Measurements from ENCODE around the gene RPTOR.

The RPTOR gene

DNA sequence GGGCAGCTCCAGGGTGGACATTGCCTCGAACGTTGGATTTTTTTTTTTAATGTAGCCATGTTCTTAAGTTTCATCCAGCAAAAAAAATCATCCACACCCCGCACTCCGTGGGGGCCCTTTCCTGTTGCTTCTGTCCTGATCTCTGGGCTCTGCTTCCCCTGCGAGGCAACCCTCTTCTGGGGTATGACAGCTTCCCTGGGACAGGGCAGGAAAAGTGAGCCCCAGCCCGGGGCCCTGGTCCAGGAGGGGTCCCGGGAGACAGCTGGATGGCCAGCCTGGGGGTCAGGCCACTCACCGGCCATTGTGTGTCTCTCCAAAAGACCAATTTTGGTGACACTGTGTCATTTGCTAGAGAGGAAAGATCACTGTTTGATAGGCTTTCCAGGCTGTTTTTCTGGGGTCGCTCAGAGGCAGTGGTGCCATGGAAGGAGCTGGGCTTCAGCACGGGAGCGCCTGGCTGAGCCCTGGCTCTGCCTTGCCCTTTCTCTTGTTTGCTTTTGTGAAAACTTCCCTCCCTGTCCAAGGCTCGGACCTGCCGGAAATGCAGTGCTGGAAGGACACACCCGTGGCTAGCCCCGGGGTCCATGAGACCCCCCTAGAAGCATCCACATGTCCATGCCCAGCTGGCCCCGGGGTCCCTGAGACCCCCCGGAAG, 406.0 kb downstream of the RPTOR start:
- Histone ChIP-seq H3K27ac (no peak overlapping the region), H3K4me3 (ENCODE audit: low read depth, low read length) (no peak overlapping the region), H3K36me3 (replicated peaks) (peaks cover 13% of the 10 kb centered on the region), H3K27me3 (replicated peaks) (no peaks in the 10 kb centered on the region)
- TF ChIP-seq, protein P1, sequence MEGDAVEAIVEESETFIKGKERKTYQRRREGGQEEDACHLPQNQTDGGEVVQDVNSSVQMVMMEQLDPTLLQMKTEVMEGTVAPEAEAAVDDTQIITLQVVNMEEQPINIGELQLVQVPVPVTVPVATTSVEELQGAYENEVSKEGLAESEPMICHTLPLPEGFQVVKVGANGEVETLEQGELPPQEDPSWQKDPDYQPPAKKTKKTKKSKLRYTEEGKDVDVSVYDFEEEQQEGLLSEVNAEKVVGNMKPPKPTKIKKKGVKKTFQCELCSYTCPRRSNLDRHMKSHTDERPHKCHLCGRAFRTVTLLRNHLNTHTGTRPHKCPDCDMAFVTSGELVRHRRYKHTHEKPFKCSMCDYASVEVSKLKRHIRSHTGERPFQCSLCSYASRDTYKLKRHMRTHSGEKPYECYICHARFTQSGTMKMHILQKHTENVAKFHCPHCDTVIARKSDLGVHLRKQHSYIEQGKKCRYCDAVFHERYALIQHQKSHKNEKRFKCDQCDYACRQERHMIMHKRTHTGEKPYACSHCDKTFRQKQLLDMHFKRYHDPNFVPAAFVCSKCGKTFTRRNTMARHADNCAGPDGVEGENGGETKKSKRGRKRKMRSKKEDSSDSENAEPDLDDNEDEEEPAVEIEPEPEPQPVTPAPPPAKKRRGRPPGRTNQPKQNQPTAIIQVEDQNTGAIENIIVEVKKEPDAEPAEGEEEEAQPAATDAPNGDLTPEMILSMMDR (IDR thresholded peaks at IDR 0.05; ENCODE audit: low read depth, low read length, missing control alignments): no peak
- DNase-seq: no peak
- in situ Hi-C loops (cut with HindIII; ENCODE audit: low pct_ligation_motif_present, low sequenced_read_pairs): no loop called here

DNA sequence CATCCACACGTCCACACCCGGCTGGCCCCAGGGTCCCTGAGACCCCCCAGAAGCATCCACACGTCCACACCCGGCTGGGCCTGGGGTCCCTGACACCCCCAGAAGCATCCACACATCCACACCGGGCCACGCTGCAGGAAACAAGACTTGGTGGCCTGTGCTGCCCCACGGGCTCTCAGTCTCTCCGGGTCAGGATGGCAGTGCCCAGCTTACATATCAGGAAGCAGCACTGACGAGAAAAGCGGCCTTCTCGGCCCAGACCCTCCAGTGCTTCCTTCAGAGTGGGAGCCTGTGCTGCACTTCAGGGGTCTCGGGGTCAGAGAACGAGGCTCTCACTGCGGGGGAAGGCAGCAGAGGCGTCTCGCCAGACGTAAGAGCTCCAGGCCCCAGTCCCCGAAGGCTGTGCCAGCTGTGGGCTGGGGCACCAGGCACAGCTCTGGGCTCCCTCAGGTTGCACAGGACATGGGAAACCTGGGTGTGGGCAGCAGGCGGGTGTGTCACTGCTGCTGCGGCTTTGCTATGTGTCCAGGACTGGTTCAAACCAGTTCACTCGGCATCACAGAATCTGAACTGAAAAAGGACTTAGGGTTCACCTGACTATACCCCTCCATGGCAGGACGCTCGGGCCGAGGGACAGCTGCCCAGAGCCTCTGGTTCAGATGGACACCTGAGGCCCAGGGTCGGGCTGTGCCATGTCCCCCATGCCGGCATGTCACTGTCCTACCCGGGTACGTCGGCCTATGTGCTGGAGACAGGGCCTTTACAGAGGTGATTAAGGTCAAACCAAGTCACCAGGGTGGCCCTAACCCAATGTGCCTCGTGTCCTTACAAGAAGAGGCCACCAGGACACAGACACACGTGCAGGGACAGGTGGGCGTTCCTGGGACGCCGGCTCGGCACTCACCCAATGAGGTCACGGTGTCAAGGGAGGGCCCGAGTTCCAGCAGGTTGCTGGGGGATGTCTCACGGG, 406.8 kb downstream of the RPTOR start:
- Histone ChIP-seq H3K4me3 (ENCODE audit: low read depth, low read length) (no peak overlapping the region), H3K27me3 (replicated peaks) (no peaks in the 10 kb centered on the region), H3K27ac (no peak overlapping the region), H3K36me3 (replicated peaks) (peaks cover 7% of the 10 kb centered on the region)
- DNase-seq: no peak
- in situ Hi-C loops (cut with HindIII; ENCODE audit: low pct_ligation_motif_present, low sequenced_read_pairs): no loop called here
- TF ChIP-seq, protein P1 (IDR thresholded peaks at IDR 0.05; ENCODE audit: low read depth, low read length, missing control alignments): no peak

- TF ChIP-seq, protein P1 (IDR thresholded peaks at IDR 0.05; ENCODE audit: low read depth, low read length, missing control alignments): no peak
- H3K36me3 ChIP-seq (replicated peaks): peaks cover 4% of the 10 kb centered on the region
- no peaks in the 10 kb centered on the region for H3K27me3 ChIP-seq (replicated peaks)
- DNase-seq: no peak
- H3K4me3 ChIP-seq (ENCODE audit: low read depth, low read length): no peak overlapping the region
- no peak overlapping the region for H3K27ac ChIP-seq
- in situ Hi-C loops (cut with HindIII; ENCODE audit: low pct_ligation_motif_present, low sequenced_read_pairs): no loop called here
These were observed 407.7 kb downstream of the RPTOR start for GRCh38 chr17:80952291-80952690.

- no peak for DNase-seq
- Histone ChIP-seq H3K36me3 (replicated peaks) (peaks cover 2% of the 10 kb centered on the region), H3K4me3 (ENCODE audit: low read depth, low read length) (no peak overlapping the region), H3K27me3 (replicated peaks) (no peaks in the 10 kb centered on the region), H3K27ac (no peak overlapping the region)
- in situ Hi-C loops (cut with HindIII; ENCODE audit: low pct_ligation_motif_present, low sequenced_read_pairs): no loop called here
- TF ChIP-seq, protein P1 (IDR thresholded peaks at IDR 0.05; ENCODE audit: low read depth, low read length, missing control alignments): no peak
These were observed 409.1 kb downstream of the RPTOR start for GRCh38 chr17:80953471-80954315.

GRCh38 chr17:80955078-80955477, 410.4 kb downstream of the RPTOR start:
- peaks cover 2% of the 10 kb centered on the region for H3K36me3 ChIP-seq (replicated peaks)
- DNase-seq: no peak
- no peak overlapping the region for H3K27ac ChIP-seq
- no peaks in the 10 kb centered on the region for H3K27me3 ChIP-seq (replicated peaks)
- TF ChIP-seq, protein P1 (IDR thresholded peaks at IDR 0.05; ENCODE audit: low read depth, low read length, missing control alignments): no peak
- in situ Hi-C loops (cut with HindIII; ENCODE audit: low pct_ligation_motif_present, low sequenced_read_pairs): no loop called here
- no peak overlapping the region for H3K4me3 ChIP-seq (ENCODE audit: low read depth, low read length)
